ENCODE measurements around the gene NUDT15.

Gene NUDT15

DNA sequence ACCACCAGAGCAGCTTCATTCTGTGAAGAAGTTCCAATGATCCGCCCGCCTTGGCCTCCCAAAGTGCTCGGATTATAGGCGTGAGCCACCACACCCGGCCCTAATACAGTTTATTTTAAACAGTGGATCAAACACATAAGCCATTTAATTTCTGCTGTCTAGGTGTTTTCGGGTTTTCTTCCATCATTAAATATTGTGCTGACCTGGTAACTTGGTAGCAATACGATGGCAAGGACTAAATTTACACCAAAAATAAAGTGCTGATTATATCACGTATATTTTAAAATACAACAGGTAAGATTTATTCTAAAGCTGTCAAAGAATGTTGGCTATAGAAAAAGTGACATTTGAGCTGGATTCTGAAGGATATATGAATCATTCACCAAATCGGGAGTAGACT lies 56.1 kb downstream of the NUDT15 start:
- no peak overlapping the region for H2AFZ ChIP-seq (ENCODE audit: insufficient read depth, low read length, poor library complexity)
- no peak overlapping the region for H4K91ac ChIP-seq (ENCODE audit: low read depth, low read length)
- no peak overlapping the region for H3K18ac ChIP-seq (ENCODE audit: low read length)

DNA sequence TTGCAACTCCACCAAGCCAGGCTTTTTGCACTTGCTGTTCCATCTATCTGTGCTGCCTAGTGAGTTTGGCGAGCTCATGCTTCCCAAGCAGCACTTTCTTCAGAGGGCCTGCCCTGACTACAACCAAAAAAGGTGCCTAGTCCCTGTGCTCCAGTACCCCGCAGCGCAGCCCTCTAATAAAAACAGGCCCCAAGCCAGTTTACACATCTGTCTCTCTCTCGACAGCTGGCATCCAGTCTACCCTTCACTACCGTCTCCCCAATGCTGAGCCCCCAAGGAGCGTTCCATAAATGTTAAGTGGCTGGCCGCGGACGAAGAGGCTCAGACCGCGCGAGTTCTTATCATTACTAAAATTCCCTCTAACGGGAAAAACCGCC lies 56.9 kb downstream of the NUDT15 start:
- Histone ChIP-seq H2BK12ac (ENCODE audit: low read length) (no peak overlapping the region), H3K18ac (ENCODE audit: low read length) (peak overlapping the region; percentile 9)
- WGBS (ENCODE audit: extremely low coverage, insufficient coverage, insufficient read length): no CpG with 5 or more reads among the region's 14 CpGs

More for the DNA sequence above, 56.1 kb downstream of the NUDT15 start:
- peak overlapping the region; percentile 97 for H3K4ac ChIP-seq (ENCODE audit: low read depth, low read length)
- H4K12ac ChIP-seq (ENCODE audit: low read depth, low read length): no peak overlapping the region
- H3K4me2 ChIP-seq (ENCODE audit: low read length): peak overlapping the region; percentile 90
- peaks cover 0 to 8% of the 10 kb centered on the region in 2 experiments for H3K4me1 ChIP-seq (ENCODE audit: control insufficient read depth in 1 of 2, insufficient read depth in 2 of 2, low read length in 2 of 2)
- H3K27me3 ChIP-seq (ENCODE audit: insufficient read depth, low read length): no peaks in the 10 kb centered on the region
- no peak overlapping the region for H3K4me3 ChIP-seq (ENCODE audit: low read depth, low read length)
- H2AK5ac ChIP-seq (ENCODE audit: low read length): no peak overlapping the region
- H3K23ac ChIP-seq (ENCODE audit: low read length): no peak overlapping the region
- H3K36me3 ChIP-seq (ENCODE audit: control insufficient read depth in 1 of 2, insufficient read depth in 2 of 2, low read length in 2 of 2): peaks cover 0 to 2% of the 10 kb centered on the region in 2 experiments
- H2BK12ac ChIP-seq (ENCODE audit: low read length): no peak overlapping the region
- peaks cover 12% of the 10 kb centered on the region for H3K79me2 ChIP-seq (ENCODE audit: control insufficient read depth, insufficient read depth, low read length, poor library complexity)
- H4K8ac ChIP-seq (ENCODE audit: low read depth, low read length): no peak overlapping the region
- H2BK120ac ChIP-seq (ENCODE audit: insufficient read depth, low read length, poor library complexity): no peak overlapping the region
- peaks cover 3% of the 10 kb centered on the region for H3K79me1 ChIP-seq (ENCODE audit: low read length)
- WGBS (ENCODE audit: extremely low coverage, insufficient coverage, insufficient read length): no CpG with 5 or more reads among the region's 9 CpGs
- H3K14ac ChIP-seq (ENCODE audit: low read length): no peak overlapping the region
- no peak overlapping the region for H3K9ac ChIP-seq (ENCODE audit: low read length)
- H3K9me3 ChIP-seq (ENCODE audit: insufficient read depth, low read depth, low read length): peaks cover 2% of the 10 kb centered on the region
- DNase-seq: no peak
- no peak overlapping the region for H2BK5ac ChIP-seq (ENCODE audit: low read depth, low read length, poor library complexity)
- no peak overlapping the region for H3K27ac ChIP-seq (ENCODE audit: low read depth, low read length)

DNA sequence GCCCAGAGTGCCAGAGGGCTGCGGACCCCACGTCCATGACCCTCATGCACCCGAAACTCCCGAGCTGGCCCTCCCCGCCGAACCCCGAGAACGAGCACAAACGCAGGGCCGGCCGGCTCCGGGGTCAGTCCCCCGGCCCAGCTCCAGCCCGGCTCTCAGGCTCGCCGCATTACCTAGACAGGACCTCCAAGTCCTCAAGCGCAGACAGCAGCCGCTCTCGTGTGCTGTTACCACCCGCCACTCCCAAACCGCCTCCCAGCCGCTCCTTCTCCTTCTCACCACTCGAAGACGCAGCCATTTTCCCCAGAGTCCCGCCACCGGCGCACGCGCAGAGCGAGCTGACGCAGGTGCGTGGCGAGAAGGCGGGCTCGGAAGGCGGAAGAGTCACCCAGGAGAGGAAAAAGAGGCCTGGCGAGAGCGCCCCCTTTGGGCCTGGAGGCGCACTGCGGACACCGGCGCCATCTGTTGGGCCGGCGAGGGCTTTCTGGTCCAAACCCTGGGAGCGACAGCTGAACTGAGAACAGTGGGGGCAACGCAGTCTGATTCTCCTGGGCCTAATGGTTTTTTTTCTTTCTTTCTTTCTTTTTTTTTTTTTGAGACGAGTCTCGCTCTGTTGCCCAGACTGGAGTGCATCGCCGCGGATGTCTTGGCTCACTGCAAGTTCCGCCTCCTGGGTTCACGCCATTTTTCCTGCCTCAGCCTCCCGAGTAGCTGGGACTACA lies 57.4 kb downstream of the NUDT15 start, which contains the start of gene MED4:
Gene MED4 (minus strand): TSS at position 324 of the 722 bp plus-strand sequence. CDS start 26 bp downstream, at position 298.
- Histone ChIP-seq H2AFZ (ENCODE audit: insufficient read depth, low read length, poor library complexity) (peak within 1 kb of the TSS; percentile 12), H3K9ac (ENCODE audit: low read length) (peak within 1 kb of the TSS; percentile 93), H3K4me3 (ENCODE audit: low read depth, low read length) (peak within 1 kb of the TSS; percentile 95), H2BK5ac (ENCODE audit: low read depth, low read length, poor library complexity) (peak within 1 kb of the TSS; percentile 2), H3K27ac (ENCODE audit: low read depth, low read length) (no peak within 1 kb of the TSS), H3K27me3 (ENCODE audit: insufficient read depth, low read length) (no peaks in the 10 kb centered on the region), H3K36me3 (ENCODE audit: control insufficient read depth in 1 of 2, insufficient read depth in 2 of 2, low read length in 2 of 2) (peaks cover 0 to 2% of the 10 kb centered on the region in 2 experiments), H4K12ac (ENCODE audit: low read depth, low read length) (peak within 1 kb of the TSS; percentile 64), H3K4ac (ENCODE audit: low read depth, low read length) (peak within 1 kb of the TSS; percentile 94), H3K79me2 (ENCODE audit: control insufficient read depth, insufficient read depth, low read length, poor library complexity) (peaks cover 12% of the 10 kb centered on the region), H3K4me1 (ENCODE audit: control insufficient read depth in 1 of 2, insufficient read depth in 2 of 2, low read length in 2 of 2) (peaks cover 0 to 8% of the 10 kb centered on the region in 2 experiments), H2BK120ac (ENCODE audit: insufficient read depth, low read length, poor library complexity) (peak within 1 kb of the TSS; percentile 67), H3K9me3 (ENCODE audit: insufficient read depth, low read depth, low read length) (peaks cover 2% of the 10 kb centered on the region), H3K79me1 (ENCODE audit: low read length) (peaks cover 3% of the 10 kb centered on the region), H3K18ac (ENCODE audit: low read length) (peak within 1 kb of the TSS; percentile 9), H4K8ac (ENCODE audit: low read depth, low read length) (peak within 1 kb of the TSS; percentile 72), H3K23ac (ENCODE audit: low read length) (no peak within 1 kb of the TSS), H3K4me2 (ENCODE audit: low read length) (peak within 1 kb of the TSS; percentile 90), H3K14ac (ENCODE audit: low read length) (peak within 1 kb of the TSS; percentile 62), H4K91ac (ENCODE audit: low read depth, low read length) (peak within 1 kb of the TSS; percentile 90), H2BK12ac (ENCODE audit: low read length) (no peak within 1 kb of the TSS), H2AK5ac (ENCODE audit: low read length) (peak within 1 kb of the TSS; percentile 0)
- WGBS (ENCODE audit: extremely low coverage, insufficient coverage, insufficient read length): no CpG with 5 or more reads among the region's 54 CpGs
- DNase-seq: peak; percentile 95 to 100

More for the DNA sequence above, 56.9 kb downstream of the NUDT15 start:
- H3K79me1 ChIP-seq (ENCODE audit: low read length): peaks cover 3% of the 10 kb centered on the region
- peaks cover 0 to 8% of the 10 kb centered on the region in 2 experiments for H3K4me1 ChIP-seq (ENCODE audit: control insufficient read depth in 1 of 2, insufficient read depth in 2 of 2, low read length in 2 of 2)
- DNase-seq: peak in 1 of 2 donors; percentile 21
- H3K4me3 ChIP-seq (ENCODE audit: low read depth, low read length): peak overlapping the region; percentile 95
- H3K9me3 ChIP-seq (ENCODE audit: insufficient read depth, low read depth, low read length): peaks cover 2% of the 10 kb centered on the region
- peak overlapping the region; percentile 67 for H2BK120ac ChIP-seq (ENCODE audit: insufficient read depth, low read length, poor library complexity)
- H4K91ac ChIP-seq (ENCODE audit: low read depth, low read length): peak overlapping the region; percentile 90
- H3K4ac ChIP-seq (ENCODE audit: low read depth, low read length): peak overlapping the region; percentile 94
- H2AK5ac ChIP-seq (ENCODE audit: low read length): peak overlapping the region; percentile 0
- H3K36me3 ChIP-seq (ENCODE audit: control insufficient read depth in 1 of 2, insufficient read depth in 2 of 2, low read length in 2 of 2): peaks cover 0 to 2% of the 10 kb centered on the region in 2 experiments
- no peaks in the 10 kb centered on the region for H3K27me3 ChIP-seq (ENCODE audit: insufficient read depth, low read length)
- peak overlapping the region; percentile 93 for H3K9ac ChIP-seq (ENCODE audit: low read length)
- no peak overlapping the region for H3K23ac ChIP-seq (ENCODE audit: low read length)
- no peak overlapping the region for H3K27ac ChIP-seq (ENCODE audit: low read depth, low read length)
- H3K79me2 ChIP-seq (ENCODE audit: control insufficient read depth, insufficient read depth, low read length, poor library complexity): peaks cover 12% of the 10 kb centered on the region
- H3K4me2 ChIP-seq (ENCODE audit: low read length): peak overlapping the region; percentile 90
- peak overlapping the region; percentile 62 for H3K14ac ChIP-seq (ENCODE audit: low read length)
- peak overlapping the region; percentile 72 for H4K8ac ChIP-seq (ENCODE audit: low read depth, low read length)
- H2AFZ ChIP-seq (ENCODE audit: insufficient read depth, low read length, poor library complexity): peak overlapping the region; percentile 12
- peak overlapping the region; percentile 64 for H4K12ac ChIP-seq (ENCODE audit: low read depth, low read length)
- peak overlapping the region; percentile 2 for H2BK5ac ChIP-seq (ENCODE audit: low read depth, low read length, poor library complexity)

DNA sequence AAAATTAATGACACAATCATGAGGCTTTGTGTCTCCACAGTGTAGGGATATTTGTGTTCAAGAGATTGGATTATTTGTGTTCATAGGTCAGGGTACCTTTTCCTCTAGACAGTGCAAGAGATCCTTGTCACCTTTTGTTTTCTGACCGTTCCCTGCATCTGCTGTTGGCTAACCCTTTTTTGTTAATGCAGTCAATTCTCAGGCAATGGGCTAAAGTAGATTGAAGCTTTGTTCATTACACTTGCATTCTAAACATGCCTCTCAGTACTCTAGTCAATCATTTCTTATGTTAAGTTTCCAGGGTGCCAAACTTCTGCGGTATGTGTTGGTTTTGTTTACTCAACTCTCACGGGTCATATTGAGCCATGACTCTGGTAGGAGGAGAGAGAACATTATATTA lies 59.1 kb downstream of the NUDT15 start:
- DNase-seq: peak in 1 of 2 donors; percentile 19
- H3K4me3 ChIP-seq (ENCODE audit: low read depth, low read length): no peak overlapping the region
- H4K8ac ChIP-seq (ENCODE audit: low read depth, low read length): no peak overlapping the region
- no peaks in the 10 kb centered on the region for H3K27me3 ChIP-seq (ENCODE audit: insufficient read depth, low read length)
- WGBS (ENCODE audit: extremely low coverage, insufficient coverage, insufficient read length): no CpG with 5 or more reads among the region's 3 CpGs
- no peak overlapping the region for H3K4me2 ChIP-seq (ENCODE audit: low read length)
- no peak overlapping the region for H3K14ac ChIP-seq (ENCODE audit: low read length)
- H3K4ac ChIP-seq (ENCODE audit: low read depth, low read length): no peak overlapping the region
- no peak overlapping the region for H3K9ac ChIP-seq (ENCODE audit: low read length)
- H3K23ac ChIP-seq (ENCODE audit: low read length): no peak overlapping the region
- no peak overlapping the region for H2AK5ac ChIP-seq (ENCODE audit: low read length)
- H3K9me3 ChIP-seq (ENCODE audit: insufficient read depth, low read depth, low read length): peaks cover 2% of the 10 kb centered on the region
- H2AFZ ChIP-seq (ENCODE audit: insufficient read depth, low read length, poor library complexity): no peak overlapping the region
- no peak overlapping the region for H2BK5ac ChIP-seq (ENCODE audit: low read depth, low read length, poor library complexity)
- no peak overlapping the region for H4K12ac ChIP-seq (ENCODE audit: low read depth, low read length)
- H4K91ac ChIP-seq (ENCODE audit: low read depth, low read length): no peak overlapping the region
- H3K36me3 ChIP-seq (ENCODE audit: control insufficient read depth in 1 of 2, insufficient read depth in 2 of 2, low read length in 2 of 2): peaks cover 0 to 2% of the 10 kb centered on the region in 2 experiments
- peaks cover 3% of the 10 kb centered on the region for H3K79me1 ChIP-seq (ENCODE audit: low read length)
- peaks cover 12% of the 10 kb centered on the region for H3K79me2 ChIP-seq (ENCODE audit: control insufficient read depth, insufficient read depth, low read length, poor library complexity)
- H3K18ac ChIP-seq (ENCODE audit: low read length): no peak overlapping the region
- no peak overlapping the region for H2BK12ac ChIP-seq (ENCODE audit: low read length)
- H3K27ac ChIP-seq (ENCODE audit: low read depth, low read length): no peak overlapping the region
- peaks cover 0 to 8% of the 10 kb centered on the region in 2 experiments for H3K4me1 ChIP-seq (ENCODE audit: control insufficient read depth in 1 of 2, insufficient read depth in 2 of 2, low read length in 2 of 2)
- H2BK120ac ChIP-seq (ENCODE audit: insufficient read depth, low read length, poor library complexity): no peak overlapping the region

All from trophoblast cell (in vitro differentiated cells and primary cell).